ENCODE results near the gene MAGI2.
"Not testable (repeated sequence)": the region's sequence is repeated elsewhere in the genome, so short reads cannot be mapped to it uniquely, and the experiment has no call there.

The MAGI2 gene

GRCh38 chr7:78542981-78543380 is 910.5 kb downstream of the MAGI2 start:
- no peak for DNase-seq (ENCODE audit: low spot score)

- DNase-seq (ENCODE audit: low spot score) = no peak
Observed at GRCh38 chr7:78542541-78542940, 910.9 kb downstream of the MAGI2 start.

GRCh38 chr7:78539825-78540224 is 913.6 kb downstream of the MAGI2 start:
- DNase-seq (ENCODE audit: low spot score) = no peak

- DNase-seq (ENCODE audit: low spot score) = no peak
Observed at GRCh38 chr7:78535655-78536054, 917.8 kb downstream of the MAGI2 start.

GRCh38 chr7:78530351-78530750 is 923.1 kb downstream of the MAGI2 start:
- no peak for DNase-seq (ENCODE audit: low spot score)

GRCh38 chr7:78529392-78529791 is 924.1 kb downstream of the MAGI2 start:
- no peak for DNase-seq (ENCODE audit: low spot score)

GRCh38 chr7:78528964-78529363 is 924.5 kb downstream of the MAGI2 start:
- no peak for DNase-seq (ENCODE audit: low spot score)

GRCh38 chr7:78523930-78524329 is 929.5 kb downstream of the MAGI2 start:
- DNase-seq (ENCODE audit: low spot score) = no peak

- DNase-seq (ENCODE audit: low spot score) = no peak
Observed at GRCh38 chr7:78521961-78522360, 931.5 kb downstream of the MAGI2 start.

- DNase-seq (ENCODE audit: low spot score) = no peak
Observed at GRCh38 chr7:78516450-78516849, 937.0 kb downstream of the MAGI2 start.

GRCh38 chr7:78514634-78515033 is 938.8 kb downstream of the MAGI2 start:
- no peak for DNase-seq (ENCODE audit: low spot score)

- no peak for DNase-seq (ENCODE audit: low spot score)
Observed at GRCh38 chr7:78510580-78511188, 942.8 kb downstream of the MAGI2 start.

GRCh38 chr7:78503301-78503700 is 950.2 kb downstream of the MAGI2 start:
- DNase-seq (ENCODE audit: low spot score) = not testable (repeated sequence)

GRCh38 chr7:78501064-78501463 is 952.4 kb downstream of the MAGI2 start:
- no peak for DNase-seq (ENCODE audit: low spot score)

- no peak for DNase-seq (ENCODE audit: low spot score)
Observed at GRCh38 chr7:78499971-78500370, 953.5 kb downstream of the MAGI2 start.

GRCh38 chr7:78499283-78499682 is 954.2 kb downstream of the MAGI2 start:
- DNase-seq (ENCODE audit: low spot score) = no peak

GRCh38 chr7:78497728-78498427 is 955.6 kb downstream of the MAGI2 start:
- DNase-seq (ENCODE audit: low spot score) = no peak

GRCh38 chr7:78496096-78496630 is 957.3 kb downstream of the MAGI2 start:
- DNase-seq (ENCODE audit: low spot score) = no peak

GRCh38 chr7:78493401-78493800 is 960.1 kb downstream of the MAGI2 start:
- no peak for DNase-seq (ENCODE audit: low spot score)

- DNase-seq (ENCODE audit: low spot score) = no peak
Observed at GRCh38 chr7:78492146-78492545, 961.3 kb downstream of the MAGI2 start.

- no peak for DNase-seq (ENCODE audit: low spot score)
Observed at GRCh38 chr7:78490524-78490923, 962.9 kb downstream of the MAGI2 start.

- DNase-seq (ENCODE audit: low spot score) = no peak
Observed at GRCh38 chr7:78489476-78490240, 963.8 kb downstream of the MAGI2 start.

- no peak for DNase-seq (ENCODE audit: low spot score)
Observed at GRCh38 chr7:78487464-78487863, 966.0 kb downstream of the MAGI2 start.
